HUES48 (cell line): ENCODE data around the gene KPNA4.

Experiments used
- H3K27ac ChIP-seq: one replicate; pipeline ENCODE4 v1.7.0; 2013; ENCODE audit warnings: low read depth, low read length, inconsistent platforms
- H3K27me3 ChIP-seq: 2 replicates; pipeline ENCODE4 v1.6.1; 2013; ENCODE audit warnings: mild to moderate bottlenecking, low read length; ENCODE audit not compliant: control insufficient read depth, insufficient read depth
- H3K36me3 ChIP-seq: 2 replicates; pipeline ENCODE4 v1.6.1; 2013; ENCODE audit warnings: low read length; ENCODE audit not compliant: control insufficient read depth, insufficient read depth
- H3K4me1 ChIP-seq: 2 replicates; pipeline ENCODE4 v1.6.1; 2013; ENCODE audit warnings: mild to moderate bottlenecking, low read length; ENCODE audit not compliant: control insufficient read depth, insufficient read depth
- H3K4me3 ChIP-seq: 2 replicates; pipeline ENCODE4 v1.5.1; 2013; ENCODE audit warnings: mild to moderate bottlenecking, low read depth, low read length
- H3K9ac ChIP-seq: 2 replicates; pipeline ENCODE4 v1.6.1; 2013; ENCODE audit warnings: mild to moderate bottlenecking, low read depth, low read length, moderate library complexity
- H3K9me3 ChIP-seq: 2 replicates; pipeline ENCODE4 v1.6.1; 2013; ENCODE audit warnings: low read length; ENCODE audit not compliant: control insufficient read depth, insufficient read depth

Gene KPNA4

DNA sequence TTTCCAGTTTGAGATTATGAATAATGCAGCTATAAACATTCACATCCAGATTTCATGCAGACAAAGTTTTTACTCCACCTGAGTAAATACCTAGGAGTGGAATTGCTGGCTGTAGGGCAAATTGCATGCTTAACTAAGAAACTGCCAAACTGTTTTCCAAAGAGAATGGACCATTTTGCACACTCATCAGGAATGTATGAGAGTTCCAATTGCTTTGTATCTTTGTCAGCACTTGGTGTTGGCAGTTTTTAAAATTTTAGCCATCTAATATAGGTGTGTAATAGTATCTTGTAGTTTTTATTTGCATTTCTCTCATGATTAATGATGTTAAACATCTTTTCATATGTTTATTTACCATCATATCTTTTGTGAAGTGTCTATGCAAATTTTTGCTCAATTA is 75.2 kb downstream of the KPNA4 start:
- no peak overlapping the region for H3K9ac ChIP-seq
- H3K36me3 ChIP-seq, result no peaks in the 10 kb centered on the region
- H3K27me3 ChIP-seq, result no peaks in the 10 kb centered on the region
- H3K4me3 ChIP-seq, result no peak overlapping the region
- no peaks in the 10 kb centered on the region for H3K9me3 ChIP-seq
- no peak overlapping the region for H3K27ac ChIP-seq
- no peaks in the 10 kb centered on the region for H3K4me1 ChIP-seq

GRCh38 chr3:160486459-160486869 is 78.9 kb downstream of the KPNA4 start:
- no peaks in the 10 kb centered on the region for H3K4me1 ChIP-seq
- no peak overlapping the region for H3K4me3 ChIP-seq
- H3K36me3 ChIP-seq, result no peaks in the 10 kb centered on the region
- no peaks in the 10 kb centered on the region for H3K9me3 ChIP-seq
- H3K9ac ChIP-seq, result no peak overlapping the region
- H3K27me3 ChIP-seq, result no peaks in the 10 kb centered on the region
- H3K27ac ChIP-seq, result no peak overlapping the region

GRCh38 chr3:160482796-160483195 is 82.6 kb downstream of the KPNA4 start:
- Histone ChIP-seq H3K4me1 (no peaks in the 10 kb centered on the region), H3K36me3 (no peaks in the 10 kb centered on the region), H3K9me3 (no peaks in the 10 kb centered on the region), H3K27ac (no peak overlapping the region), H3K4me3 (no peak overlapping the region), H3K27me3 (no peaks in the 10 kb centered on the region), H3K9ac (no peak overlapping the region)

DNA sequence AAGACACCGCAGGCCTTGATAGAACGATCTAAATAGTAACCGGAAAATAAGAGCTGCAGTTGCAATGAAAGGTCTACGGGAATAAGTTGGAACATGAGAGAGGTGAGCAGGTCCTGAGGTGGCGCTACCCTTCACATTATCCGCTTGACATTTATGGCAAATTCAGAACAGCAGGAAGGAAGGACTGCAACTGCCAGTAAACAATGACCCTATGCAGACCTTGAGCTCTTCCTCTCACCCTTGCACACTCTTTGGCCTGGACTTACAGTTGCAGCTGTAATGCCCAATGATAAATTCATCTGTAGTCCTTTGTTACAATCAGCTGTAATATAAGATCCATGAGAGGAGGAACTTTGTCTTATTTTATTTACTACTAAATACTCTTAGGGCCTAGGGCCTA is 83.5 kb downstream of the KPNA4 start:
- Histone ChIP-seq H3K27me3 (no peaks in the 10 kb centered on the region), H3K9ac (no peak overlapping the region), H3K9me3 (no peaks in the 10 kb centered on the region), H3K4me1 (no peaks in the 10 kb centered on the region), H3K36me3 (no peaks in the 10 kb centered on the region), H3K27ac (no peak overlapping the region), H3K4me3 (no peak overlapping the region)

DNA sequence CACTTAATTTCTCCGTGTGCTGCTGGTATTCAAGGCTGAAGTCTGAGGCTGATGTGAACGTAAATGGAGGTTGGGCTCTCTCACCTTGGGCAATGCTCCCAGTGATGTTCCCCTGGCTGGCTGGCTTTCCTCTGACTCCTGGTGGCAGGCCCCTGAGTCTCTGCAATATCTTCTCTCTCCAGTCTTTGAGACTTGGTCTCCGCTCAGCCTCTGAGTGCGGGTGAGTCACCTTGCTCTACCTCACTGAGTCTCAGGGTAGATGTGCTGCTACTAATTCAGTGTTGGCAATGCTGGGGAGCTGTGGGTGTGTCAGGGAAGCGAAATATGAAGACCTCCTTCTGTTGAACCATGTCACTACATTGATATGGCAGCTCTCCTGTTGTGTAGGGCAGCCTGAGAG is 84.4 kb downstream of the KPNA4 start:
- Histone ChIP-seq H3K4me1 (no peaks in the 10 kb centered on the region), H3K9me3 (no peaks in the 10 kb centered on the region), H3K9ac (no peak overlapping the region), H3K27me3 (no peaks in the 10 kb centered on the region), H3K4me3 (no peak overlapping the region), H3K36me3 (no peaks in the 10 kb centered on the region), H3K27ac (no peak overlapping the region)

DNA sequence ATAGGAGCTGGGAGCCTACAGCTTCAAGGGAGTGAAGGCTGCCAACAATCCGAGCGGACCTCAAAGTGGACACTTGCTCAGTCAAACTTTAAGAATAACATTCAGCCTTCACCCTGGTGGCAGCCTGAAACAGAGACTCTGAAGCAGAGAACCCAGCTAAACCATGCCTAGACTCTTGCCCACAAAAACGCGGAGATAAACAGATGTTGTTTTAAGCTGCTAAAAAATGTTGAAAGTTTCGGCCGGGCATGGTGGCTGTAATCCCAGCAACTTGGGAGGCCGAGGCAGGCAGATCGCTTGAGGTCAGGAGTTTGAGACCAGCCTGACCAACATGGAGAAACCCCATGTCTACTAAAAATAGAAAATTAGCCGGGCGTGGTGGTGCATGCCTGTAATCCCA is 86.0 kb downstream of the KPNA4 start:
- H3K4me1 ChIP-seq, result no peaks in the 10 kb centered on the region
- no peak overlapping the region for H3K9ac ChIP-seq
- no peak overlapping the region for H3K27ac ChIP-seq
- H3K9me3 ChIP-seq, result no peaks in the 10 kb centered on the region
- H3K36me3 ChIP-seq, result no peaks in the 10 kb centered on the region
- H3K27me3 ChIP-seq, result no peaks in the 10 kb centered on the region
- no peak overlapping the region for H3K4me3 ChIP-seq

- no peak overlapping the region for H3K9ac ChIP-seq
- no peak overlapping the region for H3K4me3 ChIP-seq
- no peaks in the 10 kb centered on the region for H3K27me3 ChIP-seq
- H3K9me3 ChIP-seq, result no peaks in the 10 kb centered on the region
- no peak overlapping the region for H3K27ac ChIP-seq
- no peaks in the 10 kb centered on the region for H3K4me1 ChIP-seq
- no peaks in the 10 kb centered on the region for H3K36me3 ChIP-seq
These were observed 87.0 kb downstream of the KPNA4 start for GRCh38 chr3:160478338-160478737.

DNA sequence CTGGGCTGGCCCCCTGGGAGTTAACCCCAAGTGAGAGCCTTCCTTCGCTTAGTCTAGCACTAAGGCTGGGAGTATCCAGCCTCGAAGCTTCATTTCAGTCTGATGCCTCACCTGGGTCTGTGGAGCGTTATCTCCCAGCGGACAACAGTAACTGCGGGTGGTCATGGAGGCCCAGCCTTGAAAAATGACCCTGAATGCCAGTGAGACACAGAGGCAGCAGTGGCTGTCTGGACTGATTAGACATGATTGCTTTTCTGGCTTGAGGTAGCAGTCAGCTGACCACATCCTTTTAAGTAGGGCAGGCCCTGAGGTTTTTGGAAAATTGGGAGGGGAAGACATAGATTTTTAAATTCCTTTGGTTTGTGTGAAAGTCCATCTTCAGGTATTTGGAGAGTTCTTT is 87.6 kb downstream of the KPNA4 start:
- no peaks in the 10 kb centered on the region for H3K4me1 ChIP-seq
- no peaks in the 10 kb centered on the region for H3K36me3 ChIP-seq
- H3K27me3 ChIP-seq, result no peaks in the 10 kb centered on the region
- no peak overlapping the region for H3K9ac ChIP-seq
- H3K9me3 ChIP-seq, result no peaks in the 10 kb centered on the region
- H3K27ac ChIP-seq, result no peak overlapping the region
- H3K4me3 ChIP-seq, result no peak overlapping the region

DNA sequence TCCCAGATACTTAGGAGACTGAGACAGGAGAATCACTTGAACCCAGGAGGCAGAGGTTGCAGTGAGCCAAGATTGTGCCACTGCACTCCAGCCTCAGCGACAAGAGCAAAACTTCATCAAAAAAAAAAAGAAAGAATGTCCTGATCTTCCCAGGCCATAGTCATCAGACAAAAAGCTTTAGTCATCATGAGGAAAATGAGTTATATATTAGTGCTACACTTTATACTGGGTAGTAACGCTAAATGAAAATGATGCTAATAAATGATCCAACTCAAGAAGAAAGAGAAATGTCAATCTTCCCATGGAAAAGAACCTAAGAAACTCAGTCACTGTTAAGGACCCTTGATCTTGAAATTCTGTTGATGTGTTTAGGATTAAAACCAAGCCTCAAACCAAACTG is 89.5 kb downstream of the KPNA4 start:
- Histone ChIP-seq H3K4me1 (no peaks in the 10 kb centered on the region), H3K9ac (no peak overlapping the region), H3K27me3 (no peaks in the 10 kb centered on the region), H3K4me3 (no peak overlapping the region), H3K9me3 (peaks cover 4% of the 10 kb centered on the region; the same call in 1 of the 2 replicates), H3K36me3 (no peaks in the 10 kb centered on the region), H3K27ac (no peak overlapping the region)

- H3K9me3 ChIP-seq, result peaks cover 10% of the 10 kb centered on the region; the same call in 1 of the 2 replicates
- no peaks in the 10 kb centered on the region for H3K27me3 ChIP-seq
- no peaks in the 10 kb centered on the region for H3K4me1 ChIP-seq
- no peaks in the 10 kb centered on the region for H3K36me3 ChIP-seq
- no peak overlapping the region for H3K27ac ChIP-seq
- H3K4me3 ChIP-seq, result no peak overlapping the region
- no peak overlapping the region for H3K9ac ChIP-seq
These were observed 90.2 kb downstream of the KPNA4 start for GRCh38 chr3:160475153-160475552.

DNA sequence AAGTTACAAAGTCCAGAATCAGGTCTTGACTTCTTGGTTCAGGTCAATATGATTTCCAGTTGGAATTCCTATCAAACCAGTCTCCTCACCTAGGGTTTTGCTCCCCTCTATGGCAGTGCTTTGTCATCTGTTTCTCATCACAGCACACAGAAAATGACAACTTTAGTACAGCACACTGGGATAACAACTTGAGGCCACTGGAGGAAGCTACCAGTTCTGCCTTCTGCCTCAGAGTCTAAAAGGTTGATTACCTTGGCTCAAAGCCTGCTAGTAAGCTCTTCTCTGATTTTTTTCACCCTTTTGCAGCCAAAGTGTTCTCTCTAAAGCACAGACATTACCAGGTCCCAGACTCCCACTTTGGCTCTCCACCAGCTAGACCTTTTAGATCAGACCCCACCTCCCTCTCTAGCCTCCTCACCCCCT is 90.9 kb downstream of the KPNA4 start:
- no peaks in the 10 kb centered on the region for H3K27me3 ChIP-seq
- no peak overlapping the region for H3K4me3 ChIP-seq
- H3K4me1 ChIP-seq, result no peaks in the 10 kb centered on the region
- H3K9ac ChIP-seq, result no peak overlapping the region
- no peak overlapping the region for H3K27ac ChIP-seq
- no peaks in the 10 kb centered on the region for H3K36me3 ChIP-seq
- peaks cover 12% of the 10 kb centered on the region; the same call in 1 of the 2 replicates for H3K9me3 ChIP-seq

GRCh38 chr3:160473978-160474377 is 91.4 kb downstream of the KPNA4 start:
- no peak overlapping the region for H3K27ac ChIP-seq
- H3K9ac ChIP-seq, result no peak overlapping the region
- H3K4me3 ChIP-seq, result no peak overlapping the region
- H3K27me3 ChIP-seq, result no peaks in the 10 kb centered on the region
- H3K36me3 ChIP-seq, result no peaks in the 10 kb centered on the region
- peaks cover 12% of the 10 kb centered on the region; the same call in 1 of the 2 replicates for H3K9me3 ChIP-seq
- no peaks in the 10 kb centered on the region for H3K4me1 ChIP-seq
